ENCODE measurements around the gene SPSB4.
"Not testable (repeated sequence)": the region's sequence is repeated elsewhere in the genome, so short reads cannot be mapped to it uniquely, and the experiment has no call there.

SPSB4 gene

DNA sequence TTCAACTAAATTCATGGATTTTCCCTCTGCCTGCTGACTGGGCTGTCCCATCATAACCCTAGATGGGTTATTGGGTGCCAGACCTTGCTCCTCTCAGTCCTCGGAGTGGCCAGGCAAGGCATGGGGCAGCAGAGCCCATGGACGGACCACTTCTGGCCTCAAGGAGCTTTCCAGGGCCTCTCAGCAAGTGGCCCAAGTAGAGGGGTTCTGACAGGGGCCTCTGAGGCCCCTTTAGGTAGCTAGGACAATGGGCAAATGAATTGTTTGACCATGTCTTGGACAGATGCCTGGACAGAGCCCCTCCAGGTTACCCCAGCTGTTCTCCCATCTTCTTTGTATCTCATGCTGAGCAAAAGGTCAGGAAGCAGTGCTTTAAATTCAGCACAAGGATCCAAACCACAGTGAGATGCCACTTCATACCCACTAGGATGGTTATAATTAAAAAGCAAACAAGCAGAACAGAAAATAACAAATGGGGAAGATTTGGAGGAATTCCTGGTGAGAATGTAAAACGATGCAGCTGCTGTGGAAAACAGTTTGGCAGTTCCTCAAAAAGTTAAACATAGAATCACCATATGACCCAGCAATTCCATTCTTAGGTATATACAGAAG lies 61.6 kb downstream of the SPSB4 start:
- no peak overlapping the region for H3K27ac ChIP-seq (ENCODE audit: low read depth, low read length)
- peaks cover 8 to 21% (median 20%) of the 10 kb centered on the region in 5 donors for H3K4me1 ChIP-seq (ENCODE audit: control insufficient read depth in 5 of 5, insufficient read depth in 5 of 5, low read length in 5 of 5)
- H3K27me3 ChIP-seq (ENCODE audit: control insufficient read depth in 5 of 5, insufficient read depth in 4 of 5, low read length in 5 of 5): no peaks in the 10 kb centered on the region
- H3K9me3 ChIP-seq (ENCODE audit: control insufficient read depth in 5 of 5, low read length in 5 of 5): peaks cover 0 to 4% (median 0%) of the 10 kb centered on the region in 5 donors
- H3K4me3 ChIP-seq (ENCODE audit: low read depth in 1 of 5, low read length in 5 of 5): no peak overlapping the region
- H3K36me3 ChIP-seq (ENCODE audit: control insufficient read depth in 5 of 5, insufficient read depth in 5 of 5, low read length in 5 of 5): no peaks in the 10 kb centered on the region
- H3K9ac ChIP-seq (ENCODE audit: low read length in 5 of 5): no peak overlapping the region

DNA sequence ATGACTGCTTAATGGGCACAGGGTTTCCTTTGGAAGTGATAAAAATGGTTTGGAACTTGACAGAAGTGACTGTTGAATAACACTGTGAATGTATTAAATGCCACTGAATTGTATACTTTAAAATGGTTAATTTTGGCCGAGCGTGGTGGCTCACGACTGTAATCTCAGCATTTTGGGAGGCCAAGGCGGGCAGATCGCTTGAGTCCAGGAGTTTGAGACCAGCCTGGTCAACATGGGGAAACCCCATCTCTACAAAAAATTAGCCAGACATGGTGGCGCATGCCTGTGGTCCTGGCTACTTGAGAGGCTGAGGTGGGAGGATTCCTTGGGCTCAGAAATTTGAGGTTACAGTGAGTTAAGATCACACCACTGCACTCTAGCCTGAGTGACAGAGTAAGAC lies 62.5 kb downstream of the SPSB4 start:
- not testable (repeated sequence) for H3K27ac ChIP-seq (ENCODE audit: low read depth, low read length); H3K36me3 ChIP-seq (ENCODE audit: control insufficient read depth in 5 of 5, insufficient read depth in 5 of 5, low read length in 5 of 5); H3K27me3 ChIP-seq (ENCODE audit: control insufficient read depth in 5 of 5, insufficient read depth in 4 of 5, low read length in 5 of 5); H3K9ac ChIP-seq (ENCODE audit: low read length in 5 of 5); H3K4me3 ChIP-seq (ENCODE audit: low read depth in 1 of 5, low read length in 5 of 5); H3K9me3 ChIP-seq (ENCODE audit: control insufficient read depth in 5 of 5, low read length in 5 of 5)
- peaks cover 8 to 21% (median 20%) of the 10 kb centered on the region in 5 donors for H3K4me1 ChIP-seq (ENCODE audit: control insufficient read depth in 5 of 5, insufficient read depth in 5 of 5, low read length in 5 of 5)

DNA sequence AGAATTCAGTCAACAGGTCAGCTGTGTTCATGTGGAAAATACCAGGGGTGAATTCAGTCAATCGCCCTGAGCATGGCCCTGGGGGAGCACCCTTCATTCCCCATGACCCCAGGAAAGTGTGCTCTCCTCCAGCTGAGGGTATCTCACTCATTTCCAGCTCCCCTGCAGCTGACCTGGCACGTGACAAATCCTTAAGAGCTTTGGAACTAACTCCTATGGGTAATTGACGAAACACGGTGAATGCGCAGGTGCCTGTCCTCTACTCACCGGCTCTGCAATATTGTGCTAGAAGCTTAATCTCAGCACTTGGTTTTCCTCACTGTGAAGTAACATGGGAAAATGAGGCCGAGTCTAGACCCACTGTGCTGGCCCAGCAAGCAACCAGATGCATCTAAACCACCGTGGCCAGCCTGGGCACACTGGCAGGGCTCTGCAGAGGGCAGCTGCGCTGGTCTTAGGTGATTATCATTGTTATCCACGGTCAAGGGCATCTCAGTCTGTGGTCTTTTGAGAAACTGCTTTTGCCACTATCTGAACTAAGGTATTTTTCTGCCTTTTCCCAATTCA lies 63.1 kb downstream of the SPSB4 start:
- Histone ChIP-seq H3K27ac (ENCODE audit: low read depth, low read length) (no peak overlapping the region), H3K36me3 (ENCODE audit: control insufficient read depth in 5 of 5, insufficient read depth in 5 of 5, low read length in 5 of 5) (no peaks in the 10 kb centered on the region), H3K4me1 (ENCODE audit: control insufficient read depth in 5 of 5, insufficient read depth in 5 of 5, low read length in 5 of 5) (peaks cover 8 to 21% (median 20%) of the 10 kb centered on the region in 5 donors)

DNA sequence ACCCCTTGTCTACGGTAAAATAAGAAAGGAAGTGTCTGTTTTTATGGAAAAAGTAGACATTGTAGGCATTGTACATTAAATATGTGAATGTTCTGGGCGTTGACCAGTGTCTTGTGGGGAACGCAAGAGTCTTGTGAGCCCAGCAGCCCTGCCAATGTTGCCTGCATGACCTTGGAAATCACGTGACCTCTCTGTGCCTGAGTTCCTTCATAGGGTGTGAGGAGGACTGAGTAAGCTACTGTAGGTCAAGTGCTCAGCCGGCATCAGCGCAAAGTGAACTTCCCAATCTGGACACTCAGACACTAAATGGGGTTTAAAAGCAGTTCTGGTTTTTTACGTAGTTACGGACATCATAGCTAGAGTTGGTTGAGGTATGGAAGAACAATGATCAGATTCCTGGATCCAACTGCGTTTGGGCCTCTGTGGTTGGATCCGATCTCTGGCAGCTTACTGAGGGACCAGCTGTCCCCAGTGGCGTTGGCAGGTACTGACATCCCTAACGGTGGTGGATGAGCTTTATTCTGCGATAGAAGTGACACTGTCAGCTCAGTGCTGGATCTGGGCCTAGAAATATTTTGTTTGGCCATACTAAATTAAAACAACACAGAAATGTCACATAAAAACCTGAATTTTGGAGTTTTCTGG lies 63.8 kb downstream of the SPSB4 start:
- H3K9ac ChIP-seq (ENCODE audit: low read length in 5 of 5): no peak overlapping the region

More for the DNA sequence above, 63.1 kb downstream of the SPSB4 start:
- Histone ChIP-seq H3K4me3 (ENCODE audit: low read depth in 1 of 5, low read length in 5 of 5) (no peak overlapping the region), H3K9ac (ENCODE audit: low read length in 5 of 5) (no peak overlapping the region), H3K27me3 (ENCODE audit: control insufficient read depth in 5 of 5, insufficient read depth in 4 of 5, low read length in 5 of 5) (no peaks in the 10 kb centered on the region), H3K9me3 (ENCODE audit: control insufficient read depth in 5 of 5, low read length in 5 of 5) (peaks cover 0 to 4% (median 0%) of the 10 kb centered on the region in 5 donors)

DNA sequence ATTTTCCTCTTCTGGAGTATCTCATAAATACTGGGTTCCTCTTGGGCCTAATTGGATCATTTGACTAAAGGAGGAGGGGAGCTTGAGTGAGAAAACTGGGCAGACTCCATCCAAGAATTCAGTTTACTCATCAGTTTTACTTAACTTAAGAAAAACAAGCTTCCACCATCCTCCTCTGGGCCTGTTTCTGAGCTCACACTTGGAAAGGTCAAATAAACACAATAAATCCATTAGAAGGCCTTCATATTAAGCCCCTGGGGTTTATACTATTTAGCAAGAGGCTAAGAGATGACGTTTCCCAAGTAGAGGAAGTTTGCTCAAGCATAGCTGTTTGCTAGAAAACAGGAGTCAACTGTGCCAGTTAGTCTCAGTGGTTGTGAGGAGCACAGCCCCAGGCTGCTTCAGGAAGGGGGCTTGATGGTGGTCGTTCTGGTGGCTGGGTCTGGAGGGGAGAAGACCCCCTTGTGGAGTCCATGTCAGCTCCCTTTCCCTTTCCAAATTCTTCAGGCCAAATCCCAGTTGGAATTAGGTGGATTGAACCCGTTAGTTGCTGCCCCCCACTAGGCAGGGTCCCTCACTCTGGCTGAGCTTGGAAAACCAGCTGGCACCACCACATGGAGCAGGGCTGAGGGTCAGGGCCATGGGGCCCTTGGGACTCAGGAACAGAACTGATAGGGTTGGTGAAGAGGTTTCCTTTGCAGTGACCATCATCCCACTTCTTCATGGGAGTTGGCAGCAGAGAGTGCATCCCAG lies 64.8 kb downstream of the SPSB4 start:
- peak overlapping the region; percentile 52 for H3K27ac ChIP-seq (ENCODE audit: low read depth, low read length)
- H3K9ac ChIP-seq (ENCODE audit: low read length in 5 of 5): no peak overlapping the region
- H3K9me3 ChIP-seq (ENCODE audit: control insufficient read depth in 5 of 5, low read length in 5 of 5): no peaks in the 10 kb centered on the region

More for the DNA sequence above, 63.8 kb downstream of the SPSB4 start:
- H3K4me3 ChIP-seq (ENCODE audit: low read depth in 1 of 5, low read length in 5 of 5): no peak overlapping the region
- peaks cover 8 to 21% (median 20%) of the 10 kb centered on the region in 5 donors for H3K4me1 ChIP-seq (ENCODE audit: control insufficient read depth in 5 of 5, insufficient read depth in 5 of 5, low read length in 5 of 5)
- no peaks in the 10 kb centered on the region for H3K36me3 ChIP-seq (ENCODE audit: control insufficient read depth in 5 of 5, insufficient read depth in 5 of 5, low read length in 5 of 5)
- no peaks in the 10 kb centered on the region for H3K27me3 ChIP-seq (ENCODE audit: control insufficient read depth in 5 of 5, insufficient read depth in 4 of 5, low read length in 5 of 5)
- peak overlapping the region; percentile 31 for H3K27ac ChIP-seq (ENCODE audit: low read depth, low read length)
- H3K9me3 ChIP-seq (ENCODE audit: control insufficient read depth in 5 of 5, low read length in 5 of 5): peaks cover 0 to 4% (median 0%) of the 10 kb centered on the region in 5 donors

DNA sequence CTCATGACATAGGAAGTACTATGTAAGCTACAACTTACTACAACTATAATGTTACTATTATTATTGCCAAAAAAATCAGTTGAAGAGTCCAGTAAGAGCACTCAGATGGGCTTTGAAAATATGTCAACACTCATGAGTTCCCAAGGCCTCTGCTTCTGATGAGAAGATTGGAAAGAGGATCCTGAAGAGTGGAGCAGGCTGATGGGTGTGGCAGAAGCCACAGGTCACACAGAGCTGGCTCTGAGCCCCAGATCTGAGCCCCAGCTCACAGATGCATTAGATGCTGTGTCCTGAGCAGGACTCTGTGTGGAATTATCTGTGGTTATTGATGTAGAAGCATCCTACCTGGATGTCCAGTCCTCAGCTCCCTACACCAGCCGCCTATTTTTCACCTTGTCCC lies 65.6 kb downstream of the SPSB4 start:
- Histone ChIP-seq H3K9ac (ENCODE audit: low read length in 5 of 5) (no peak overlapping the region), H3K9me3 (ENCODE audit: control insufficient read depth in 5 of 5, low read length in 5 of 5) (no peaks in the 10 kb centered on the region), H3K27me3 (ENCODE audit: control insufficient read depth in 5 of 5, insufficient read depth in 4 of 5, low read length in 5 of 5) (no peaks in the 10 kb centered on the region), H3K36me3 (ENCODE audit: control insufficient read depth in 5 of 5, insufficient read depth in 5 of 5, low read length in 5 of 5) (no peaks in the 10 kb centered on the region), H3K4me1 (ENCODE audit: control insufficient read depth in 5 of 5, insufficient read depth in 5 of 5, low read length in 5 of 5) (peaks cover 8 to 21% (median 20%) of the 10 kb centered on the region in 5 donors), H3K27ac (ENCODE audit: low read depth, low read length) (no peak overlapping the region), H3K4me3 (ENCODE audit: low read depth in 1 of 5, low read length in 5 of 5) (no peak overlapping the region)

More for the DNA sequence above, 64.8 kb downstream of the SPSB4 start:
- Histone ChIP-seq H3K4me3 (ENCODE audit: low read depth in 1 of 5, low read length in 5 of 5) (no peak overlapping the region), H3K27me3 (ENCODE audit: control insufficient read depth in 5 of 5, insufficient read depth in 4 of 5, low read length in 5 of 5) (no peaks in the 10 kb centered on the region), H3K4me1 (ENCODE audit: control insufficient read depth in 5 of 5, insufficient read depth in 5 of 5, low read length in 5 of 5) (peaks cover 8 to 21% (median 20%) of the 10 kb centered on the region in 5 donors), H3K36me3 (ENCODE audit: control insufficient read depth in 5 of 5, insufficient read depth in 5 of 5, low read length in 5 of 5) (no peaks in the 10 kb centered on the region)

DNA sequence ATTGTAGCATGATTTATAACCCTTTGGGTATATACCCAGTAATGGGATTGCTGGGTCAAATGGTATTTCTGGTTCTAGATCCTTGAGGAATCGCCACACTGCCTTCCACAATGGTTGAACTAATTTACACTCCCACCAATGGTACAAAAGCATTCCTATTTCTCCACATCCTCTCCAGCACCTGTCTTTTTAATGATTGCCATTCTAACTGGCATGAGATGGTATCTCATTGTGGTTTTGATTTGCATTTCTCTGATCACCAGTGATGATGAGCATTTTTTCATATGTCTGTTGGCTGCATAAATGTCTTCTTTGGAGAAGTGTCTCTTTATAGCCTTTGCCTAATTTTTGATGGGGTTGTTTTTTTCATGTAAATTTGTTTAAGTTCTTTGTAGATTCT lies 66.8 kb downstream of the SPSB4 start:
- not testable (repeated sequence) for H3K9me3 ChIP-seq (ENCODE audit: control insufficient read depth in 5 of 5, low read length in 5 of 5); H3K27ac ChIP-seq (ENCODE audit: low read depth, low read length); H3K36me3 ChIP-seq (ENCODE audit: control insufficient read depth in 5 of 5, insufficient read depth in 5 of 5, low read length in 5 of 5); H3K9ac ChIP-seq (ENCODE audit: low read length in 5 of 5); H3K27me3 ChIP-seq (ENCODE audit: control insufficient read depth in 5 of 5, insufficient read depth in 4 of 5, low read length in 5 of 5); H3K4me3 ChIP-seq (ENCODE audit: low read depth in 1 of 5, low read length in 5 of 5)
- peaks cover 8 to 21% (median 20%) of the 10 kb centered on the region in 5 donors for H3K4me1 ChIP-seq (ENCODE audit: control insufficient read depth in 5 of 5, insufficient read depth in 5 of 5, low read length in 5 of 5)

DNA sequence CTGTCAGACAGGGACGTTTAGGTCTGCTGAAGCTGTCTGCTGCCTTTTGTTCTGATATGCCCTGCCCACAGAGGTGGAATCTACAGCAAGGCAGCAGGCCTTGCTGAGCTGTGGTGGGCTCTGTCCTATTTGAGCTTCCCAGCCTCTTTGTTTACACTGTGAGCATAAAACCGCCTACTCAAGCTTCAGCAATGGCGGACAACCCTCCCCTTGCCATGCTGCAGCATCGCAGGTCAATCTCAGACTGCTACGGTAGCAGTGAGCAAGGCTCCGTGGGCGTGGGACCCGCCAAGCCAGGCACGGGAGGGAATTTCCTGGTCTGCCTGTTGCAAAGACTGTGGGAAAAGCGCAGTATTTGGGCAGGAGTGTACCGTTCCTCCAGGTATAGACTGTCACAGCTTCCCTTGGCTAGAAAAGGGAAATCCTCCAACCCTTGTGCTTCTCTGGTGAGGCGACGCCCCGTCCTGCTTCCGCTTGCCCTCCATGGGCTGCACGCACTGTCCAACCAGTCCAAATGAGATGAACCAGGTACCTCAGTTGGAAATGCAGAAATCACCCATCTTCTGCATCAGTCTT lies 71.4 kb downstream of the SPSB4 start:
- Histone ChIP-seq H3K9me3 (ENCODE audit: control insufficient read depth in 5 of 5, low read length in 5 of 5) (no peaks in the 10 kb centered on the region), H3K27ac (ENCODE audit: low read depth, low read length) (no peak overlapping the region), H3K27me3 (ENCODE audit: control insufficient read depth in 5 of 5, insufficient read depth in 4 of 5, low read length in 5 of 5) (peaks cover 0 to 2% (median 0%) of the 10 kb centered on the region in 5 donors), H3K4me3 (ENCODE audit: low read depth in 1 of 5, low read length in 5 of 5) (no peak overlapping the region), H3K9ac (ENCODE audit: low read length in 5 of 5) (no peak overlapping the region), H3K4me1 (ENCODE audit: control insufficient read depth in 5 of 5, insufficient read depth in 5 of 5, low read length in 5 of 5) (no peaks in the 10 kb centered on the region), H3K36me3 (ENCODE audit: control insufficient read depth in 5 of 5, insufficient read depth in 5 of 5, low read length in 5 of 5) (no peaks in the 10 kb centered on the region)

DNA sequence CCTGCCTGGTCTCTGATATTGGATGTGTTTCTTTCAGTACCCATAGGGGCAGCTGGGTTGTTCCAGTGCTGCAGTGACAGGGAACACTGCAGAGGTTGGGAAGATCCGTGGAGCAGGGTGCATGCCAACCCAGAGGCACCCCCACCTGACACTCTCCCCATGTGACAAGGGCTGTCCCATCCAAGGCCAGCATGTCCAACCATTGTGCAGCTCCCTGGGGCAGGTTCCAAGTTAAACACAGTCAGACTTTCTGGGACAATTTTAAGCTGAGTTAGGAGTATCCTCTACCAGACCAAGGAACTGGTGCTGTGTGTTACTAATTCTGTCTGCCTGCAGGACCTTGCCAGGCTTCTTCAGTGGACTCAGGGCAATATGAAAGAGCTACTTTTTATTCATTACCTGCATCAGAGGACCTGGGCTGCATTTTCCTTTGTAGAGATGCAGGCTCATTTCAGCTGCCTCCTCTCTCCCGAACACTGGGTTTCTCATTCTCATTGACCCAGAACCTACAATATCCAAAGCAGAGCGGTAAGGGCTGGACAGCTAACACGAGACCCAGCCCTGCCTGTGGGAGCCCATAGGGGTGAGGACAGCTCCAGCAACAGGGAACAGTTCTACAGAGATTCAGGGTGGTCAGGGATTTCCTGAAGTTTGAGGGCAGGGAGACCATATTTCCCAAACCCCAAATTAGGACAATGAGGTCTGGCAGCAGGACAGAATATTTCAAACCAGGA lies 72.7 kb downstream of the SPSB4 start:
- no peak overlapping the region for H3K4me3 ChIP-seq (ENCODE audit: low read depth in 1 of 5, low read length in 5 of 5)
- H3K36me3 ChIP-seq (ENCODE audit: control insufficient read depth in 5 of 5, insufficient read depth in 5 of 5, low read length in 5 of 5): no peaks in the 10 kb centered on the region
- no peak overlapping the region for H3K27ac ChIP-seq (ENCODE audit: low read depth, low read length)
- peaks cover 0 to 2% (median 0%) of the 10 kb centered on the region in 5 donors for H3K27me3 ChIP-seq (ENCODE audit: control insufficient read depth in 5 of 5, insufficient read depth in 4 of 5, low read length in 5 of 5)
- no peaks in the 10 kb centered on the region for H3K4me1 ChIP-seq (ENCODE audit: control insufficient read depth in 5 of 5, insufficient read depth in 5 of 5, low read length in 5 of 5)
- H3K9ac ChIP-seq (ENCODE audit: low read length in 5 of 5): no peak overlapping the region
- H3K9me3 ChIP-seq (ENCODE audit: control insufficient read depth in 5 of 5, low read length in 5 of 5): no peaks in the 10 kb centered on the region

Data from subcutaneous abdominal adipose tissue (tissue), 5 donors.